A549 (cell line): Measurements from ENCODE around the gene CFAP161. TPM values are rescaled to one million over a fixed set of nuclear protein-coding genes. Genes with fewer than 3 reads are reported as not detected.

Source experiments
- ATAC-seq, 2 experiments: fragments of 200-7000 bp in 1 of 2; fragments of >200 bp in 1 of 2; cut with Nextera tagmentation in 1 of 2; cut with Tn5 transposase in 1 of 2; 3 replicates each; pipeline versions ENCODE4 v1.8.0 to v1.9.1; 2018 to 2020; ENCODE audit warnings: mild to moderate bottlenecking in 1 of 2, moderate library complexity in 1 of 2
- CTCF ChIA-PET: fragments of 300-600 bp; sonication (Branson Sonifier 250); formaldehyde crosslinking; extraction: SDS; loops from one replicate; lab custom pipeline; 2021; ENCODE audit warnings: antibody characterized with exemption, inconsistent platforms; lab: Yijun Ruan, JAX
- POLR2A ChIA-PET: fragments of 350-600 bp; formaldehyde crosslinking; extraction: SDS; loops from one replicate; lab custom pipeline; 2021; ENCODE audit warnings: antibody characterized with exemption, inconsistent platforms; lab: Yijun Ruan, JAX
- DNase-seq, 2 experiments: peaks; one replicate each; pipeline versions ENCODE4 v3.0.0 to v3.0.0-alpha.2; 2011 to 2016; ENCODE audit warnings: low read depth in 1 of 2, low spot score in 1 of 2
- FAIRE-seq: peaks from 2 replicates; lab custom pipeline; 2011; peaks lifted over from hg19 to GRCh38; lab: Jason Lieb, UNC
- H3K27ac ChIP-seq, 2 experiments: fragments of >200 bp; sonication (Bioruptor Twin); formaldehyde crosslinking; 3 replicates each; pipeline ENCODE4 v1.5.1; 2016 to 2017
- H3K4me1 ChIP-seq: fragments of >200 bp; sonication (Bioruptor Twin); formaldehyde crosslinking; 3 replicates; pipeline ENCODE4 v1.6.1; 2016
- H3K4me2 ChIP-seq: fragments of >200 bp; sonication (Bioruptor Twin); formaldehyde crosslinking; 3 replicates; pipeline ENCODE4 v1.6.1; 2016
- H3K4me3 ChIP-seq: fragments of >200 bp; sonication (Bioruptor Twin); formaldehyde crosslinking; 3 replicates; pipeline ENCODE4 v1.5.1; 2016
- H3K9me3 ChIP-seq: fragments of >200 bp; sonication (Bioruptor Twin); formaldehyde crosslinking; 3 replicates; pipeline ENCODE4 v1.6.1; 2016
- BCL3 ChIP-seq: fragments of >200 bp; sonication (Bioruptor Twin); formaldehyde crosslinking; IDR thresholded peaks from 3 replicates; pipeline ENCODE4 v1.6.1; 2016
- EHF ChIP-seq: fragments of 250-450 bp; sonication (Bioruptor Pico); IDR thresholded peaks from 2 replicates; pipeline ENCODE4 v1.5.0; 2020; ENCODE audit warnings: mild to moderate bottlenecking
- ESRRA ChIP-seq: fragments of 150-350 bp; IDR thresholded peaks from 2 replicates; pipeline ENCODE4 v1.6.1; 2014; ENCODE audit warnings: mild to moderate bottlenecking, low read length, borderline replicate concordance
- HEYL ChIP-seq: fragments of 250-450 bp; sonication (Bioruptor Pico); IDR thresholded peaks from 2 replicates; pipeline ENCODE4 v1.8.0; 2021; ENCODE audit warnings: mild to moderate bottlenecking, moderate library complexity
- JUN ChIP-seq, 2 experiments: fragments of >200 bp; sonication (Bioruptor Twin); formaldehyde crosslinking; IDR thresholded peaks; 2 replicates in 1 of 2; 3 replicates in 1 of 2; pipeline ENCODE4 v1.6.1; 2016 to 2017
- KDM5A ChIP-seq: fragments of 200-600 bp; sonication (generic); IDR thresholded peaks from 2 replicates; pipeline ENCODE4 v1.6.1; 2016; ENCODE audit warnings: antibody characterized with exemption, mild to moderate bottlenecking
- MYC ChIP-seq: IDR thresholded peaks from 2 replicates; pipeline ENCODE4 v1.6.1; 2012; ENCODE audit warnings: mild to moderate bottlenecking, inconsistent platforms, low read length, improper control_type of control experiment, borderline replicate concordance
- NFE2L2 ChIP-seq: fragments of 150-350 bp; conservative IDR thresholded peaks from 2 replicates; pipeline ENCODE4 v1.6.1; 2014; ENCODE audit warnings: low read length
- PBX3 ChIP-seq: IDR thresholded peaks from 2 replicates; pipeline ENCODE4 v1.6.1; 2012
- PHF8 ChIP-seq: fragments of 200-600 bp; sonication (generic); IDR thresholded peaks from 2 replicates; pipeline ENCODE4 v1.6.1; 2016; ENCODE audit warnings: low read depth, mild to moderate bottlenecking, antibody characterized with exemption, moderate library complexity, borderline replicate concordance
- POLR2AphosphoS2 ChIP-seq: conservative IDR thresholded peaks from 2 replicates; pipeline ENCODE4 v1.6.1; 2012; ENCODE audit warnings: low read length, improper control_type of control experiment, inconsistent platforms
- RAD21 ChIP-seq, 2 experiments: fragments of >200 bp in 1 of 2; sonication (Bioruptor Twin) in 1 of 2; formaldehyde crosslinking in 1 of 2; IDR thresholded peaks in 1 of 2; conservative IDR thresholded peaks in 1 of 2; 2 replicates in 1 of 2; 3 replicates in 1 of 2; pipeline ENCODE4 v1.6.1; 2012 to 2018; ENCODE audit warnings: inconsistent platforms in 1 of 2
- REST ChIP-seq: fragments of 200-600 bp; sonication (generic); IDR thresholded peaks from 2 replicates; pipeline ENCODE4 v1.6.1; 2016; ENCODE audit warnings: antibody characterized with exemption, mild to moderate bottlenecking, moderate library complexity
- RNF2 ChIP-seq: fragments of 200-600 bp; sonication (generic); IDR thresholded peaks from 2 replicates; pipeline ENCODE4 v1.6.1; 2016; ENCODE audit warnings: low read depth, mild to moderate bottlenecking, antibody characterized with exemption, moderate library complexity, borderline replicate concordance
- SREBF2 ChIP-seq: fragments of 450-650 bp; IDR thresholded peaks from 2 replicates; pipeline ENCODE4 v1.6.1; 2014; ENCODE audit warnings: mild to moderate bottlenecking, moderate library complexity
- USF2 ChIP-seq: fragments of 450-650 bp; IDR thresholded peaks from 2 replicates; pipeline ENCODE4 v1.6.1; 2014; ENCODE audit warnings: antibody characterized with exemption
- ZNF302 ChIP-seq: fragments of 250-450 bp; sonication (Bioruptor Pico); IDR thresholded peaks from 2 replicates; pipeline ENCODE4 v1.9.0; 2021; ENCODE audit warnings: inconsistent platforms, mild to moderate bottlenecking, moderate library complexity
- WGBS: methylation state at CpG from one replicate; pipeline ENCODE4 v1.1.6; 2017; ENCODE audit errors: missing lambda C conversion rate; 5-methylcytosine and 5-hydroxymethylcytosine counted together
- polyA plus RNA-seq, 4 experiments: library from polyadenylated mRNA; depleted of rRNA in 3 of 4; stranded (reverse); fragments of >200 nt; fragmentation: RNase III in 1 of 4; extraction: RNeasy Plus Mini Kit Qiagen cat#74134 plus additional on column Dnase treatment in 1 of 4; gene quantifications; 2 replicates in 3 of 4; 3 replicates in 1 of 4; pipeline ENCODE4 v1.2.3, GENCODE V29; 2011 to 2017

The CFAP161 gene
- polyA plus RNA-seq, 2 of the 4 experiments (the other 2 are of a cell fraction) = not detected

GRCh38 chr15:81085898-81086297 lies 48.2 kb upstream of the CFAP161 start:
- no peaks in the 10 kb centered on the region for H3K9me3 ChIP-seq
- H3K4me3 ChIP-seq = no peak overlapping the region
- 57% methylated on average over 5 of the region's 5 CpGs for WGBS
- ChIA-PET POLR2A (no interaction called here), CTCF (interaction anchor here (1.2 kb wide), 1 partner anchor 181 kb away, joined by 3 read pairs; no protein-coding TSS in a partner anchor)
- FAIRE-seq (no peak), ATAC-seq (no peak), DNase-seq (no peak)
- TF ChIP-seq NFE2L2 (no peak), HEYL (no peak), JUN (IDR thresholded peaks at IDR 0.05) (no peak)
- H3K27ac ChIP-seq = no peak overlapping the region
- H3K4me1 ChIP-seq = no peaks in the 10 kb centered on the region
- no peak overlapping the region for H3K4me2 ChIP-seq

GRCh38 chr15:81087066-81087465 lies 47.0 kb upstream of the CFAP161 start:
- no peak overlapping the region for H3K4me3 ChIP-seq
- no peak for FAIRE-seq
- WGBS = 24% methylated on average over 5 of the region's 5 CpGs
- TF ChIP-seq PHF8 (no peak), POLR2AphosphoS2 (no peak), ZNF302 (CRISPR knock-in tag) (no peak), SREBF2 (no peak), ESRRA (no peak), RAD21 (conservative IDR thresholded peaks at IDR 0.05 in 1 of 2, IDR thresholded peaks at IDR 0.05 in 1 of 2) (no peak), USF2 (no peak), MYC (no peak), EHF (CRISPR knock-in tag) (no peak), PBX3 (no peak), REST (no peak), RNF2 (no peak), BCL3 (no peak), KDM5A (no peak)
- H3K9me3 ChIP-seq = no peaks in the 10 kb centered on the region
- H3K4me2 ChIP-seq = no peak overlapping the region
- no peaks in the 10 kb centered on the region; the same call in 2 of the 3 replicates for H3K4me1 ChIP-seq
- DNase-seq = no peak
- no peak for ATAC-seq
- POLR2A ChIA-PET = no interaction called here
- CTCF ChIA-PET = interaction anchor here (1.2 kb wide), 1 partner anchor 179 kb away, joined by 3 read pairs; no protein-coding TSS in a partner anchor
- H3K27ac ChIP-seq = no peak overlapping the region
